Adrenal gland (tissue), 12 donors: ENCODE measurements around the gene HDAC4. TPM values are rescaled to one million over a fixed set of nuclear protein-coding genes. Genes with fewer than 3 reads are reported as not detected.

Experiments
- DNase-seq, 7 donors: peaks; one replicate each; pipeline ENCODE4 v3.0.0-alpha.2; 2019 to 2020
- H3K27ac ChIP-seq, 5 donors: fragments of 200-600 bp; sonication (generic) in 4 of 5; 1 replicate in 3 of 5; 2 replicates in 2 of 5; pipeline versions ENCODE4 v1.5.1 to v1.8.0; 2016 to 2020; ENCODE audit warnings: mild to moderate bottlenecking in 1 of 5
- H3K27me3 ChIP-seq: fragments of 200-600 bp; 2 replicates; pipeline ENCODE4 v1.8.0; 2021
- H3K36me3 ChIP-seq, 2 donors: fragments of 200-600 bp; replicated peaks in 1 of 2; 1 replicate in 1 of 2; 2 replicates in 1 of 2; pipeline versions ENCODE4 v1.5.1 to v1.8.0; 2018 to 2022
- H3K4me1 ChIP-seq, 2 donors: fragments of 200-600 bp; replicated peaks in 1 of 2; 1 replicate in 1 of 2; 2 replicates in 1 of 2; pipeline versions ENCODE4 v1.5.1 to v1.8.0; 2018 to 2021
- H3K4me3 ChIP-seq, 4 donors: fragments of 200-600 bp; sonication (generic) in 3 of 4; one replicate each; pipeline ENCODE4 v1.5.1; 2016 to 2018
- H3K9me3 ChIP-seq, 3 donors: fragments of 200-600 bp; sonication (generic) in 1 of 3; replicated peaks in 1 of 3; 1 replicate in 2 of 3; 2 replicates in 1 of 3; pipeline versions ENCODE4 v1.5.1 to v1.8.0; 2016 to 2021
- CTCF ChIP-seq, 6 experiments: fragments of 450-650 bp in 4 of 6; fragments of 200-600 bp in 2 of 6; sonication (generic) in 1 of 6; IDR thresholded peaks; 1 replicate in 5 of 6; 2 replicates in 1 of 6; pipeline versions ENCODE4 v1.5.1 to v1.8.0; 2016 to 2021; ENCODE audit warnings: antibody characterized with exemption in 6 of 6, mild to moderate bottlenecking in 2 of 6, moderate library complexity in 1 of 6
- POLR2A ChIP-seq, 2 donors: fragments of 450-650 bp; IDR thresholded peaks; one replicate each; pipeline ENCODE4 v1.6.1; 2017; ENCODE audit warnings: antibody characterized with exemption in 2 of 2, mild to moderate bottlenecking in 2 of 2, moderate library complexity in 1 of 2
- WGBS, 4 donors: extraction: QIAGEN DNeasy Blood & Tissue Kit in 2 of 4; methylation state at CpG; one replicate each; pipeline versions ENCODE4 v1.1.5 to v1.1.7; 2013 to 2017; 5-methylcytosine and 5-hydroxymethylcytosine counted together
- intact Hi-C, 2 donors: fragments of 100-400 bp; cut with DNase I; formaldehyde crosslinking; loops; one replicate each; pipeline versions ENCODE4 v1.14.1 to v1.15.0; 2022 to 2023
- polyA plus RNA-seq, 3 donors: library from polyadenylated mRNA; stranded (reverse); fragments of 200-250 nt in 2 of 3; fragments of 350-450 nt in 1 of 3; fragmentation: Illumina TruSeq in 1 of 3; extraction: RNeasy Lipid Tissue Mini Kit (QIAGEN cat#74804) in 1 of 3; gene quantifications; one replicate each; pipeline ENCODE4 v1.2.3, GENCODE V29; 2013 to 2014
- total RNA-seq, 9 donors: library from RNA; depleted of rRNA in 4 of 9; stranded (reverse); fragments of >200 nt in 4 of 9; fragments of 120-200 nt in 1 of 9; fragmentation: NEBNext Ultra II Directional in 1 of 9; extraction: Animal tissue kit (Norgen Biotek cat#: 25700) in 1 of 9; gene quantifications; one replicate each; pipeline versions ENCODE4 v1.1.0 to v1.2.4, GENCODE V29; 2013 to 2023
- donor health status: healthy with polysubstance abuse.
- donor health status: Bipolar disorder and iron deficiency.
- donor health status: DM: yes; HTN: yes; CAD: no.
- donor health status: DM: no; HTN: no; CAD: no.
- donor health status: DM: no; HTN: no; CAD: no.
- donor health status: DM: yes; HTN: yes; CAD: no.

The HDAC4 gene
- total and polyA plus RNA-seq, 12 donors, result 8.3 to 88.9 (median 28.7) TPM

DNA sequence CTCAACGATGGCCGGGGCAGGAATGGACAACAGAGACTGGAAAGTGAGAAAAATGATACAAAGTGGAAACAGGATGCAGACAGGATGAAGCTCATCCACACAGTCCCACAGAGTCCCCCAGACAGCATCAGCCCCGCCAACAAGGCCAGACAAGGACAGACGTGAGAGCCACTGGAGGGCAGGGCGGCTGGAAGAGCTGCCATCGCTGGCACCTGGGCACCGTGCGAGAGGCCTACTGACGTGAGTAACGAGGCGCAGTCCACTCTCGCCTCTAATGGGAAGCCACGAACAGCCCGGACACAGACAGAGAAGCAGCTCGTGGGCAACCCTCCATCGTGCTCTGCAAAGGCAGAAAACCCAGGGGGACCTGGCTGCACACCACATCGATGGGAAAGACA lies 17.1 kb downstream of the HDAC4 start:
- Histone ChIP-seq H3K4me3 (no peak overlapping the region), H3K27ac (no peak overlapping the region), H3K27me3 (no peaks in the 10 kb centered on the region), H3K9me3 (no peaks in the 10 kb centered on the region), H3K4me1 (peaks cover 0 to 7% of the 10 kb centered on the region in 2 donors), H3K36me3 (no peaks in the 10 kb centered on the region)
- WGBS, 4 donors, result 93 to 98% (median 95%) methylated on average over 15 to 17 of the region's 17 CpGs
- TF ChIP-seq POLR2A (IDR thresholded peaks at IDR 0.05) (no peak), CTCF (IDR thresholded peaks at IDR 0.05) (no peak)
- no peak for DNase-seq
- intact Hi-C loops, result no loop called here

DNA sequence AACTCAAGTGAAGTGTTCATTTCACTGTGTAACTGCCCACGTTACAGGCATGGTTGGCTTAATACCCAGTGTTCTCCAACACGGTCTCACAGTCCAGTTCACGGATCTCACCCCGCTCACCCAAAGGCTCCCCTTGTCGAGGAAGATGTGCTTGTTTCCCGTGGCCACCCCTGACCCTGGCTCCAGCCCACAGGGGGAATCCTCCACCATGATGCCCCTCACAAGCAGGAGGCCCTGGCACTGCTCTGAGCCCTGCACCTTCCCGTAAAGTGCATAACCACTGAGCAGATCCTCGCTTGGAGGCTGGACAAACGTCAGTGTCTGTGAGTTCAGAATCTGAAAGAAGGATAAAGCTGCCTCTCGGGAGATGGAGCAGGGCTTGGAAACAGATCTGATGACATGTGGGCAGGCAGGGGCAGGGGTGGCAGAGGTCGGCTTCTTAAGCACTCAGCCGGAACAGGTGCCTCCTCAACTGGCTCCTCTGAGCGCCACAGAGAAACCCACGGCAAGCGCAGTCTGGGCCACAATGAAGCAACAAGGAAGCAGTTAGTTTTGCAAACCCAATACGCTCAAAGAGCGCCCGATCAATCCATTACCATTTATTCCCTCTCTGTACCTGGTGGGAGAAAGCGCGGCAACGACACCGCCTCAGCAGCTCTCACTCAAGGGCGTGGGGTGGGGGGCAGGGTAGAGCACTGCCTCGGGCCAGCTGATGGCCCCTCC lies 17.6 kb downstream of the HDAC4 start:
- Histone ChIP-seq H3K4me3 (no peak overlapping the region), H3K4me1 (peaks cover 0 to 7% of the 10 kb centered on the region in 2 donors), H3K27me3 (no peaks in the 10 kb centered on the region), H3K36me3 (no peaks in the 10 kb centered on the region), H3K27ac (no peak overlapping the region), H3K9me3 (no peaks in the 10 kb centered on the region)
- intact Hi-C loops, result no loop called here
- no peak for TF ChIP-seq POLR2A (IDR thresholded peaks at IDR 0.05)
- TF ChIP-seq CTCF (IDR thresholded peaks at IDR 0.05), result no peak
- 90 to 92% (median 92%) methylated on average over 24 of the region's 24 CpGs for WGBS, 4 donors
- DNase-seq, result no peak

- intact Hi-C loops, result no loop called here
- no peak for DNase-seq
- Histone ChIP-seq H3K36me3 (no peaks in the 10 kb centered on the region), H3K4me3 (no peak overlapping the region), H3K27ac (no peak overlapping the region), H3K4me1 (peaks cover 0 to 7% of the 10 kb centered on the region in 2 donors), H3K9me3 (no peaks in the 10 kb centered on the region), H3K27me3 (no peaks in the 10 kb centered on the region)
- 75 to 86% (median 82%) methylated on average over 6 of the region's 6 CpGs for WGBS, 4 donors
- TF ChIP-seq POLR2A (IDR thresholded peaks at IDR 0.05), result no peak
- no peak for TF ChIP-seq CTCF (IDR thresholded peaks at IDR 0.05)
Measured at GRCh38 chr2:239382384-239382880, 18.4 kb downstream of the HDAC4 start.

GRCh38 chr2:239381709-239382134 lies 19.1 kb downstream of the HDAC4 start:
- H3K36me3 ChIP-seq, result no peaks in the 10 kb centered on the region
- H3K27ac ChIP-seq, result no peak overlapping the region
- H3K4me3 ChIP-seq, result no peak overlapping the region
- H3K9me3 ChIP-seq, result no peaks in the 10 kb centered on the region
- WGBS, 4 donors, result 78 to 95% (median 85%) methylated on average over 5 to 7 of the region's 7 CpGs
- H3K27me3 ChIP-seq, result no peaks in the 10 kb centered on the region
- TF ChIP-seq CTCF (IDR thresholded peaks at IDR 0.05) (no peak), POLR2A (IDR thresholded peaks at IDR 0.05) (no peak)
- peak in 1 of 7 donors; percentile 11 for DNase-seq
- peaks cover 0 to 7% of the 10 kb centered on the region in 2 donors for H3K4me1 ChIP-seq
- intact Hi-C loops, result no loop called here
